ENCODE data around the gene MYBPC3. TPM values are rescaled to one million over a fixed set of nuclear protein-coding genes. Genes with fewer than 3 reads are reported as not detected.

MYBPC3 gene
- total RNA-seq, 1 experiment from 2014 or later: 0.67 TPM

DNA sequence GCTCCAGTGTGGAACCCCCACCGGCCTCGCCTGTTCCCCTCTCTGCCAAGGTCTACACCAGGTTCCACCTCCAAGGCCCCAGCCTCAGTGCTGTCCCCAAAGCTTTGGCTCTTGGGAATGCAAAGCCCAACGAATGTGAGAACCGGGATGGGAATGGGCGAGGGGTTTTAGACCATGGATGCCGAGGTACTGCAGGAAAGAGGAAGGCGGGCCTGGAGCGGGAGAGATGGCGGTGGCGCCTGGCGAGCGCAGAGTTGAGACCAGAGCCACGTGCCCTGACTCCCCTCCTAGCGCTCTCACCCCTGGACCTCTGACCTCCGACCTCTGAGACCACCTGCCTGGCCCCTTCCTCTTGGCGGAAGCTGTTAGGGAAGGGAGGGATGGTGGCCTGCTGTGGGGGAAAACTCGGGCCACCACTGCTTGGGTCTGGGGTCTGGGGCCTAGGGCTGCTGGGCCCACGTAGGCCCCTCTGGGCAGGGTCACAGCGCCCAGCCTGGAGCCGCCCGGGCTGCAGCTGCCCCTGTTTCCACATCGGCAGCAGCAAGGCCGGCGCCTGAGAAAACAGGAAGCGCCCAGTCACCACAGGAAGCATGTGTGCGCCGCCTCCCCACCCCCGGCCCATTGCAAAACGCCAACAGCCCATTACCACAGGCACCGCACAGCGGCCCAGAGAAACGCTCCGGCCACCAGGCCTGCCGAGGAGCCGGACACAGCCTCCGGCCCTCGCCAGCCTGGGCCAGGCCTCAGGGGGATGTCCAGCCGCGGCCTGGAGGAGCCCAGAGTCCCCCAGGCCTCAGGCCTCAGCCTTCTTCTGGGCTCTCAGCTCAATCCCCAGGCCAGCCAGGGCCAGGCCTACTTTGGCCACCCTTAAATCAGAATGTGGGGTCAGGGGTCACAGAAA lies 42.1 kb upstream of the MYBPC3 start:
- no peaks in the 10 kb centered on the region for H3K36me3 ChIP-seq (ENCODE audit: insufficient read depth, low read length)
- no peaks in the 10 kb centered on the region for H3K79me2 ChIP-seq (ENCODE audit: low read length)
- DNase-seq: peak; percentile 91
- H3K27me3 ChIP-seq (ENCODE audit: low read length): no peaks in the 10 kb centered on the region
- no peaks in the 10 kb centered on the region for H3K9me3 ChIP-seq (ENCODE audit: low read length)
- peak overlapping the region; percentile 66 for H3K4me2 ChIP-seq (ENCODE audit: low read depth, low read length, poor library complexity, severe bottlenecking)
- peaks cover 45% of the 10 kb centered on the region for H3K4me1 ChIP-seq (ENCODE audit: low read length)
- peak overlapping the region; percentile 84 for H3K27ac ChIP-seq (ENCODE audit: low read length)
- no peak overlapping the region for H2AFZ ChIP-seq (ENCODE audit: low read length)
- peak overlapping the region; percentile 79 for H3K9ac ChIP-seq (ENCODE audit: low read length)
- peak overlapping the region; percentile 59; the same call in 1 of the 2 replicates for H3K4me3 ChIP-seq (ENCODE audit: low read length)
- H3K9me2 ChIP-seq (replicated peaks; ENCODE audit: insufficient read depth, low read length): no peaks in the 10 kb centered on the region
- no peaks in the 10 kb centered on the region for H4K20me1 ChIP-seq (ENCODE audit: insufficient read depth, low read depth, low read length)

DNA sequence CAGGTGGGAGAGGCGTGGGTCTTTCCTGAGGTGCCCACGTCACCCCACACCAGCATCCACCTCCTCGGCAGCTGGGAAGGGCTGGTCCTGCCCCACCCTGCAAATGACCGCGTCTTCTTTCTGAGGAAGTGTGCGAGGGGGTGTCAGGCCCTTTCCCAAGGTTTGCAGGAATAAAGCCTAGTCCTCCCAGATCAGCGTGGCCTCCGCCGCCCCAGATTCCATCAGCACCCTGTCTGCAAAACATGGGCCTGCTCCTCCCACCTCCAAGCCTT lies 41.5 kb upstream of the MYBPC3 start:
- Histone ChIP-seq H4K20me1 (ENCODE audit: insufficient read depth, low read depth, low read length) (no peaks in the 10 kb centered on the region), H2AFZ (ENCODE audit: low read length) (no peak overlapping the region), H3K4me2 (ENCODE audit: low read depth, low read length, poor library complexity, severe bottlenecking) (peak overlapping the region; percentile 66), H3K9me3 (ENCODE audit: low read length) (no peaks in the 10 kb centered on the region), H3K27me3 (ENCODE audit: low read length) (no peaks in the 10 kb centered on the region), H3K36me3 (ENCODE audit: insufficient read depth, low read length) (no peaks in the 10 kb centered on the region), H3K79me2 (ENCODE audit: low read length) (no peaks in the 10 kb centered on the region), H3K4me1 (ENCODE audit: low read length) (peaks cover 39% of the 10 kb centered on the region), H3K4me3 (ENCODE audit: low read length) (peak overlapping the region; percentile 59; the same call in 1 of the 2 replicates), H3K9me2 (replicated peaks; ENCODE audit: insufficient read depth, low read length) (no peaks in the 10 kb centered on the region), H3K9ac (ENCODE audit: low read length) (peak overlapping the region; percentile 79), H3K27ac (ENCODE audit: low read length) (peak overlapping the region; percentile 84; the same call in 1 of the 2 replicates)
- no peak for DNase-seq

DNA sequence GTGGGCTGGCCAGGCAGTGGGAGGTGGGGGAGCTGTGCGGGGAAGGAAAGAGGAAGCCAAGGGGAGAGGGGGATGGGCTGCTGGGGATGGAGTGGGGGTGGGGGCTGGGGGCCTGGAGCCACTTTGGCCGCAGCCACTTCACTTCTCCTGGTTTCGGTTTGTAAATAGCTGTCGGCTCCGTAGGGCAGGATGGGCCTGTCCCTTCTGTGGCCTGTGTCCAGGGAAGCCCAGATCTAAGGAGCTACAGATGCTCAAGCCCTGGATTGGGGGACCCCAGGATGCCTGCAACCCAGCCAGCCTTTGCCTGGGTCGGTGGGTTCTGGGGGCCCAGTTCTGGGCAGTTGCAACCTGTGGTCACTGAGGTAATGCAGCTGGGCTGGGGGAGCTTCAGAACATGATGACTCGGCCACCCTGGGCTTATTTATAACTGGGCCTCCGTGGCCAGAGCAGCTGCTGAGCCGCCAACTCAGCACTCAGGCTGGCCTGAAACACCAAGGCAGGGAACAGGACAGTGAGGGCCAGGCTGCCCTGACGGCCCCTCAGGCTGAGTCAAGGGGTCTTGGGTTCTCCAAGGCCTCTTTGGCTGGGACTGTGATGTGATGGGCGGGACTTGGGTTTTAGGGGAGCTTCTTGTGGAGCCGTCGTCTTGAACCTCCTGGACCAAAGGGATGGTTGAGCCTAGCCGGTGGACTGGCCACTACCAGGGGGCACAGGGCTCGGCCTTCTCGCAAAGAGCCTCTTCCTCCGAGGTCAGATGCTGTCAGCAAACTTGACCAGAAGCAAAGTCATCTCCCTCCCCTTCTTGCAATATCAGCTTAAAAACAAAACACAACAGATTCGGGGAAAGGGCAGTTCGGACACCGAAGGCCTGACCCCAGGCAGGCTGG lies 40.9 kb upstream of the MYBPC3 start:
- Histone ChIP-seq H3K4me1 (ENCODE audit: low read length) (peaks cover 33% of the 10 kb centered on the region), H2AFZ (ENCODE audit: low read length) (no peak overlapping the region), H3K36me3 (ENCODE audit: insufficient read depth, low read length) (no peaks in the 10 kb centered on the region), H3K9ac (ENCODE audit: low read length) (0 out of 2 replicates have a peak overlapping the region, but pooled peaks have one; percentile 79), H3K9me3 (ENCODE audit: low read length) (no peaks in the 10 kb centered on the region), H3K79me2 (ENCODE audit: low read length) (no peaks in the 10 kb centered on the region), H3K27me3 (ENCODE audit: low read length) (no peaks in the 10 kb centered on the region), H3K27ac (ENCODE audit: low read length) (no peak overlapping the region), H4K20me1 (ENCODE audit: insufficient read depth, low read depth, low read length) (no peaks in the 10 kb centered on the region), H3K9me2 (replicated peaks; ENCODE audit: insufficient read depth, low read length) (no peaks in the 10 kb centered on the region), H3K4me2 (ENCODE audit: low read depth, low read length, poor library complexity, severe bottlenecking) (no peak overlapping the region), H3K4me3 (ENCODE audit: low read length) (no peak overlapping the region)
- DNase-seq: no peak

- no peak overlapping the region for H3K27ac ChIP-seq (ENCODE audit: low read length)
- no peak overlapping the region for H3K4me2 ChIP-seq (ENCODE audit: low read depth, low read length, poor library complexity, severe bottlenecking)
- no peaks in the 10 kb centered on the region for H3K36me3 ChIP-seq (ENCODE audit: insufficient read depth, low read length)
- H3K4me3 ChIP-seq (ENCODE audit: low read length): no peak overlapping the region
- no peak overlapping the region for H3K9ac ChIP-seq (ENCODE audit: low read length)
- no peak overlapping the region for H2AFZ ChIP-seq (ENCODE audit: low read length)
- H3K27me3 ChIP-seq (ENCODE audit: low read length): no peaks in the 10 kb centered on the region
- peaks cover 27% of the 10 kb centered on the region for H3K4me1 ChIP-seq (ENCODE audit: low read length)
- H3K9me2 ChIP-seq (replicated peaks; ENCODE audit: insufficient read depth, low read length): no peaks in the 10 kb centered on the region
- H4K20me1 ChIP-seq (ENCODE audit: insufficient read depth, low read depth, low read length): no peaks in the 10 kb centered on the region
- H3K9me3 ChIP-seq (ENCODE audit: low read length): no peaks in the 10 kb centered on the region
- DNase-seq: no peak
- no peaks in the 10 kb centered on the region for H3K79me2 ChIP-seq (ENCODE audit: low read length)
Measured at GRCh38 chr11:47392546-47393162, 40.2 kb upstream of the MYBPC3 start.

GRCh38 chr11:47391711-47392432 lies 39.4 kb upstream of the MYBPC3 start:
- no peak overlapping the region for H3K9ac ChIP-seq (ENCODE audit: low read length)
- H4K20me1 ChIP-seq (ENCODE audit: insufficient read depth, low read depth, low read length): no peaks in the 10 kb centered on the region
- no peaks in the 10 kb centered on the region for H3K36me3 ChIP-seq (ENCODE audit: insufficient read depth, low read length)
- H3K9me2 ChIP-seq (replicated peaks; ENCODE audit: insufficient read depth, low read length): no peaks in the 10 kb centered on the region
- H3K4me3 ChIP-seq (ENCODE audit: low read length): no peak overlapping the region
- no peak for DNase-seq
- H3K79me2 ChIP-seq (ENCODE audit: low read length): no peaks in the 10 kb centered on the region
- H3K9me3 ChIP-seq (ENCODE audit: low read length): no peaks in the 10 kb centered on the region
- H3K27ac ChIP-seq (ENCODE audit: low read length): no peak overlapping the region
- H3K27me3 ChIP-seq (ENCODE audit: low read length): no peaks in the 10 kb centered on the region
- peaks cover 27% of the 10 kb centered on the region for H3K4me1 ChIP-seq (ENCODE audit: low read length)
- H2AFZ ChIP-seq (ENCODE audit: low read length): no peak overlapping the region
- H3K4me2 ChIP-seq (ENCODE audit: low read depth, low read length, poor library complexity, severe bottlenecking): no peak overlapping the region

GRCh38 chr11:47391077-47391583 lies 38.6 kb upstream of the MYBPC3 start:
- no peaks in the 10 kb centered on the region for H3K27me3 ChIP-seq (ENCODE audit: low read length)
- H3K4me1 ChIP-seq (ENCODE audit: low read length): peaks cover 27% of the 10 kb centered on the region
- no peak overlapping the region for H3K4me3 ChIP-seq (ENCODE audit: low read length)
- no peak for DNase-seq
- H4K20me1 ChIP-seq (ENCODE audit: insufficient read depth, low read depth, low read length): no peaks in the 10 kb centered on the region
- H3K79me2 ChIP-seq (ENCODE audit: low read length): no peaks in the 10 kb centered on the region
- no peak overlapping the region for H3K9ac ChIP-seq (ENCODE audit: low read length)
- no peak overlapping the region for H2AFZ ChIP-seq (ENCODE audit: low read length)
- no peaks in the 10 kb centered on the region for H3K36me3 ChIP-seq (ENCODE audit: insufficient read depth, low read length)
- H3K9me2 ChIP-seq (replicated peaks; ENCODE audit: insufficient read depth, low read length): no peaks in the 10 kb centered on the region
- no peaks in the 10 kb centered on the region for H3K9me3 ChIP-seq (ENCODE audit: low read length)
- no peak overlapping the region for H3K27ac ChIP-seq (ENCODE audit: low read length)
- H3K4me2 ChIP-seq (ENCODE audit: low read depth, low read length, poor library complexity, severe bottlenecking): no peak overlapping the region

GRCh38 chr11:47390422-47390760 lies 37.9 kb upstream of the MYBPC3 start:
- Histone ChIP-seq H3K9me2 (replicated peaks; ENCODE audit: insufficient read depth, low read length) (no peaks in the 10 kb centered on the region), H3K79me2 (ENCODE audit: low read length) (no peaks in the 10 kb centered on the region), H3K4me1 (ENCODE audit: low read length) (peaks cover 22% of the 10 kb centered on the region), H3K27ac (ENCODE audit: low read length) (no peak overlapping the region), H3K4me2 (ENCODE audit: low read depth, low read length, poor library complexity, severe bottlenecking) (no peak overlapping the region), H3K36me3 (ENCODE audit: insufficient read depth, low read length) (no peaks in the 10 kb centered on the region), H3K9ac (ENCODE audit: low read length) (no peak overlapping the region), H2AFZ (ENCODE audit: low read length) (no peak overlapping the region), H3K27me3 (ENCODE audit: low read length) (no peaks in the 10 kb centered on the region), H4K20me1 (ENCODE audit: insufficient read depth, low read depth, low read length) (no peaks in the 10 kb centered on the region), H3K4me3 (ENCODE audit: low read length) (no peak overlapping the region), H3K9me3 (ENCODE audit: low read length) (no peaks in the 10 kb centered on the region)
- no peak for DNase-seq

All from Karpas-422 (cell line).